HUES64 (cell line): ENCODE measurements around the gene CDX1.

Source experiments
- H3K27ac ChIP-seq: 2 replicates; pipeline ENCODE4 v1.7.0; 2013; ENCODE audit warnings: low read depth, low read length, inconsistent platforms
- H3K27me3 ChIP-seq: 2 replicates; pipeline ENCODE4 v1.6.1; 2013; ENCODE audit warnings: mild to moderate bottlenecking, low read length; ENCODE audit not compliant: insufficient read depth
- H3K36me3 ChIP-seq: 2 replicates; pipeline ENCODE4 v1.6.1; 2013; ENCODE audit warnings: mild to moderate bottlenecking, low read length; ENCODE audit not compliant: insufficient read depth
- H3K4me1 ChIP-seq: 2 replicates; pipeline ENCODE4 v1.6.1; 2013; ENCODE audit warnings: mild to moderate bottlenecking, low read length, moderate library complexity; ENCODE audit not compliant: insufficient read depth
- H3K4me3 ChIP-seq: 2 replicates; pipeline ENCODE4 v1.5.1; 2013; ENCODE audit warnings: mild to moderate bottlenecking, low read length, moderate library complexity
- H3K9ac ChIP-seq: 2 replicates; pipeline ENCODE4 v1.6.1; 2013; ENCODE audit warnings: mild to moderate bottlenecking, low read depth, low read length
- H3K9me3 ChIP-seq: 2 replicates; pipeline ENCODE4 v1.6.1; 2013; ENCODE audit warnings: low read depth, low read length; ENCODE audit not compliant: insufficient read depth
- WGBS: fragments of 150-250, 120-280 bp; methylation state at CpG from one replicate; pipeline ENCODE4 v1.1.7; 2013; ENCODE audit warnings: missing lambda C conversion rate; 5-methylcytosine and 5-hydroxymethylcytosine counted together

Gene CDX1

DNA sequence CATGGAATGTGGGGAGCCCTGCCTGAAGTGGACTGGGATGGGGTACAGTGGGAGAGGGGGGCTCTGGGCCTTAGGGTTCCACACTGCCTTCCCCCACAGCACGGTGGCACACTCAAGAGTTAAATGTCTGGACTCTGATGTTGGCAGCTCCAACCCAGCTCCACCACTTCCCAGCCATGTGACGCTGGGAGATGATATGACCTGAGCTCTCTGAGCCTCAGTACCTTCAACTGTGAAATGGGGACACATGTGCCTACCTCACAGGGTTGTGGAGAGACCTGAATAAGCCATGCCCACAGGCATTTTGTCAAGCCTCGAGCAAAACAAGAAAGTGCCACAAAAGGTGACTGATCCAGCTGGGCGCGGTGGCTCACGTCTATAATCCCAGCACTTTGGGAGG, 7.5 kb upstream of the CDX1 start:
- Histone ChIP-seq H3K9ac (no peak overlapping the region), H3K27ac (no peak overlapping the region), H3K36me3 (no peaks in the 10 kb centered on the region), H3K4me1 (peaks cover 19% of the 10 kb centered on the region), H3K4me3 (no peak overlapping the region), H3K27me3 (peaks cover 11% of the 10 kb centered on the region), H3K9me3 (no peaks in the 10 kb centered on the region)
- 88% methylated on average over 6 of the region's 6 CpGs for WGBS

DNA sequence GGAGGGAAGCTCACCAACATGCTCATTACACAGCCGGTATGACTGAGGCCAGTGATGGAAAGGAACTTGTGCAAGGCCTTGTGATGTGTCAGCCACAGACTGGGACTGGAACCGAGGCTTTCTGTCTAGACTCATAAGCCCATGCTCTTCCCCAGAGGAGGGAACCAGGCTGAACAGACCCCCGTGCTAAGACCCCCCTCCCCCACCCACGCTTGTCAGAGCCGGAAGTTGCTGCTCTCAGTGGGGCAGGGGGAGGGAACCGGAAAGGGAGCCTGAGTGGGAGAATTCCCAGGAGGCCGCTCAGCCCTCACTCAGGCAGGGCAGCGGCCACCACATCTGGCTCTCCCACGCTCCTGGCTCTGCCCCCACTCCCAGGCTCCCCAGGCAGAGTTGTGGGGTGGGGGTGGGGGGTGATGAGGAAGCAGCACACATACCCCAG, 6.8 kb upstream of the CDX1 start:
- H3K27me3 ChIP-seq: peaks cover 18% of the 10 kb centered on the region
- H3K9ac ChIP-seq: no peak overlapping the region
- H3K9me3 ChIP-seq: no peaks in the 10 kb centered on the region
- H3K36me3 ChIP-seq: no peaks in the 10 kb centered on the region
- no peak overlapping the region for H3K27ac ChIP-seq
- 51% methylated on average over 2 of the region's 9 CpGs for WGBS
- H3K4me3 ChIP-seq: no peak overlapping the region
- H3K4me1 ChIP-seq: peaks cover 13% of the 10 kb centered on the region

DNA sequence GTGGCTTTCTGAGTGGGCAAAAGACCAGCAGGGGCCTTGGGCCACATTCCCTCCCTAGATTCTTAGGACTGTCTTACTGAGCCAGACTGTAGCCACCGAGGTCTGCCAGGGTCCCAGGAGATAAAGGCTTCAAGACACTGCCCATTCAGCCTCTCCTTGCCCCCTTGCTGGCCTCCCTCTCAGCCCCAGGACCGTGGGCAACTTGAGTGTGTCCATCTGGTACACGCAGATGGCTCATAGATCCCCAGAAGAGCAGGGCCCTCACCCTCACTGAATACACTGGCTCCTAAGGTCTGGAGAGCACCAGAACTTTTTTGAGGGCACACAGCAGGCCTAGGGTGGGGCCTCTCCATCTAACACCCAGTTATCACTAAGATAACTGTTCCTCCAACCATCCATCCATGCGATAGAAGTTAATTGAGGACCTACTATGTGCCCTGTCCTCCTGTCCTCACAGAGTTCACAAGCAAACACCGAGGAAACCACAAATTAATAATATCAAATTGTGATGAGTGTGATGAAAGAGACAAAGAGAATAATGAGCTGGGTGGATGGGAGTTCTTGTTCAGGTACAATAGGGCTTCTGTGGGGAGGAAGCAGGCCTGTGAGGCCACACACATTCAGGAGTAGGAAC, 6.0 kb upstream of the CDX1 start:
- Histone ChIP-seq H3K27me3 (peaks cover 26% of the 10 kb centered on the region), H3K9ac (no peak overlapping the region), H3K4me3 (no peak overlapping the region), H3K36me3 (no peaks in the 10 kb centered on the region), H3K9me3 (no peaks in the 10 kb centered on the region), H3K4me1 (peaks cover 5% of the 10 kb centered on the region; the same call in 1 of the 2 replicates), H3K27ac (no peak overlapping the region)
- whole genome bisulfite sequencing: 82% methylated on average over 4 of the region's 5 CpGs

DNA sequence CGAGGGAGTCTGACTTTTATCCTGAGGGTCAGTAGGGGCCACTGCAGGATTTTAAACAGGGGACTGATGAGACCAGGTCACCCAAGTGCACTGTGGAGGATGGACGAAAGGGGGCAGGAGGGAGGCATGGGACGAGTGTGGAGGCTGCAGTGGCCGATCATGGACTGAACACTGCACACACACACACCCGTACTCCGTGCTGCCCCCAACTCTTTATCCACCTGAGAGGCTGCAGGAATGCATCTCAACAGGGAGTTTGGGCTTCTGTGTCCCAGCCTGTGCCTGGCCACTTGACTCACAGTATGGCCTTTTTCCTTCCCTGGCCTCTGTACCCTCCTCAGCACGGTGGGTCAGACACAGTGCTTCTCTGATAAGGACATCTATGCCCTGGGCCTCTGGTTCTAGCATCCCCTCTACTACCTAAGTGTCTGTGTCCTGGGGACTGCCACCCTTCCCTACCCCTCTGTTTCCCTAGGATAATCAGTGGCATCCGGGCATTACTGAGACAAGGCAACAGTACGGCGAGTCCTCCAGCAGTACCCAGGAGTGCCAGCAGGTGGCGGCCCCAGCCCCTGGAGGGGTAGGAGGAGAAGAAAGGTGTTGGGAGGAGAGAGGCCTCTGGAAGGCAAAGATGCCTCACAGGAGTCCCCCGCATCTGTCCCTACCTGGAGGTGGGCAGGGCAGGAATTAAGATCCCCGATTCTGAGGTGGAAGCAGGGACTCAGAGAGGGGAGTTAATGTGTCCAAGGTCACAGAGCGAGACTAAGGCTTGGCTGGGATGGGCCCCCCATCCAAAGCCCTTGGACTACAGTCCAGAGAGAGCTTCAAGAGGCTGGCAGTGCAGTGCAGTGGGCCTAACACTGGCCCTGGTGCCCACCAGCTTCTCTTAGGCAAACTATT, 5.1 kb upstream of the CDX1 start:
- peaks cover 35% of the 10 kb centered on the region for H3K27me3 ChIP-seq
- H3K9me3 ChIP-seq: no peaks in the 10 kb centered on the region
- no peak overlapping the region for H3K9ac ChIP-seq
- H3K36me3 ChIP-seq: no peaks in the 10 kb centered on the region
- H3K4me1 ChIP-seq: 0 out of 2 replicates have a peak, but pooled peaks cover 4% of the 10 kb centered on the region
- no peak overlapping the region for H3K4me3 ChIP-seq
- whole genome bisulfite sequencing: 26% methylated on average over 14 of the region's 14 CpGs
- H3K27ac ChIP-seq: no peak overlapping the region

DNA sequence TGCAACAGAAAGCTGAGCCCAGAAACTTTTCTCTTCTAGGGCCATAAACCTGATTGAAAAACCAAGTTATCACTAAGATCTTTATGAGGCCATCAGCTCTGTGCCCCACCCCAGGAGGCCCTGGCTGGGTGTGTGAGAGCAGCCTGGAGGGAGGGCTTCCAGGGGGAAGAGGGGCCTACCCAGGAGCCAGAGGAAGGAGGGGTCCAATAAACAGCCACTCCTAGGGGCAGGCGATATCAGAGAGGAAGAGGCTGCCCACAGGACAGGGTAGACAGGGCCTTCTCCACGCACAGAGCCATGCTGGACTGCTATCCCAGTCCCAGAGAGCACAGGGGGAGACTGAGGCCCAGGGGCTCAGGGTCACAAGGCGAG, 4.5 kb upstream of the CDX1 start:
- peaks cover 42% of the 10 kb centered on the region for H3K27me3 ChIP-seq
- H3K9me3 ChIP-seq: no peaks in the 10 kb centered on the region
- H3K9ac ChIP-seq: no peak overlapping the region
- H3K4me1 ChIP-seq: 0 out of 2 replicates have a peak, but pooled peaks cover 4% of the 10 kb centered on the region
- WGBS: 88% methylated on average over 3 of the region's 3 CpGs
- no peaks in the 10 kb centered on the region for H3K36me3 ChIP-seq
- H3K27ac ChIP-seq: no peak overlapping the region
- no peak overlapping the region for H3K4me3 ChIP-seq

DNA sequence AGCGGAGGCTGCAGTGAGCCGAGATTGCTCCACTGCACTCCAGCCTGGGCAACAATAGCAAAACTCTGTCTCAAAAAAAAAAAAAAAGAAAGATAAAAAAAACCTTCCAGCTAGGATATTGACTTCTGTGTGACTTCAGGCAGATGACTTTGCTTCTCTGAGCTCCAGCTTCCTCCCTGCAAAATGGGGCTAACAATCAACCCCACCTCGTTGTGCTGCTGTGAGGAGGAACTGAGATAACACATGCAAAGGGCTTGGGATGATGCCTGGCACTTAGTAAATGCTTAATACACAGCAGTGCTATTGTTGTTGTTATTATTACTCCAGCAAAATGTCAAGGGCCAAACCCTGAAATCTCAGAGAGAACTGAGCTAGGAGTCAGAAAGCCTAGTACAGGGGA, 3.5 kb upstream of the CDX1 start:
- WGBS: 78% methylated on average over 3 of the region's 3 CpGs
- peaks cover 51% of the 10 kb centered on the region for H3K27me3 ChIP-seq

DNA sequence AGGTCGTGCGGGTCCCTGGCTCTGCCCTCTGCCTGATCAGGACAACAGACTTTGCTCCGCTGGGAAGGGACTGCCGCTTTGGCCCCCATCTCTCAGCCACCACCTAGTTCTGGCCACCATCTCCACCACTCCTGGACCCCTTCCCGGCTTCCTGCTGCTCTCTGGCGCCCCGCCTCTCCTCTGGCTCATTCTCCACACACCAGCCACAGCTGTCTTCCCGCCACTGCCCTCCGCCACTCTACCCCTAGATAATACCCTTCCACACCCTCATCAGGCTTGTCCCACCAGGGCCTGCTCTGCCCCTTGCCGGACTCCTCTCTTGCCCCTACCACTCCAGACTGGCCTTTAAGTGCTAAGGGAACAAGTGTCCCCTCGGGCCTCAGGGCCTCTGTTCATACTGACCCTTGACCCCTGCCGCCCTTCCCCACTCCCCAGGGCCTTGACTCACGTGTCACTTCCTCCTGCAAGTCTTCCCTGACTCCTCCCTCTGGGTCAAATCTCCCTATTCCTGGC, 3.0 kb upstream of the CDX1 start:
- Histone ChIP-seq H3K9ac (no peak overlapping the region), H3K4me3 (no peak overlapping the region), H3K36me3 (no peaks in the 10 kb centered on the region), H3K27ac (no peak overlapping the region), H3K27me3 (peaks cover 56% of the 10 kb centered on the region), H3K4me1 (0 out of 2 replicates have a peak, but pooled peaks cover 7% of the 10 kb centered on the region), H3K9me3 (no peaks in the 10 kb centered on the region)
- WGBS: 58% methylated on average over 13 of the region's 13 CpGs

More for the DNA sequence above, 3.5 kb upstream of the CDX1 start:
- no peak overlapping the region for H3K4me3 ChIP-seq
- H3K9ac ChIP-seq: no peak overlapping the region
- H3K9me3 ChIP-seq: no peaks in the 10 kb centered on the region
- no peaks in the 10 kb centered on the region for H3K36me3 ChIP-seq
- no peak overlapping the region for H3K27ac ChIP-seq
- 0 out of 2 replicates have a peak, but pooled peaks cover 7% of the 10 kb centered on the region for H3K4me1 ChIP-seq

DNA sequence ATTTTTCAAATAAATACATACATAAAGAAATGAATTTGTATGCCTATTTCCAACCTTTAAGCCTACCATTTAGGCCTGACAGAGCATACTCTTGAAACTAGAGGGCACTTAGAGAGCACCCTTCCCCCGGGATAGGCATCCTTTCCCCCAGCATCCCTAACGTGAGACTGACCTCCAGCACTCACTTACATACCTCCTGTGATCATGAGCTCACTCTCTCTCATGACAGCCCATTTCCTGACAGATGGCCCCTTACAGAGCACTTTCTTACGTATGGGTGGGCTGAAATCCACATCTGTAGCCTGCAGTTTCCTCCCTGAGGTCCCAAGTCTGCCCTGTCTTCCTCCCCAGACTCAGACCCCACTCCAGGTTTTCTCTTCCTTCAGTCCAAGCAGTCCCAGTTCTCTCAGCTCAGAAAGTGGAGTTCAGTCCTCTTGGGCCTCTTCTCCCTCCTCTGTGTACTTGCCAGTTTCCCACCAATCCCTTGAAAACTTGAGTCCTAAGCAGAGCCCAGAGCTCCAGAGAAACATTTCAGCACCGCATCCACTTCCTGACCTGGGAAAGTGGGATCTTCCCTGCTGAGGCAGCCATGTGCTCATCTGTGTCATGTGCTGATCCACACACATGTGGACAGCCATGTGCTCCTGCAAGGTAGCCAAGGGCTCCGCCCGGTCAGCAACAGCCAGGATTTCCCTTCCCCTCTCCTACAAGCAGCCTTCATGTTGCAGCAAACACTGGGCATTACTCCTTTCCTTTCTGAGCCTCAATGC, 2.2 kb upstream of the CDX1 start:
- no peaks in the 10 kb centered on the region for H3K36me3 ChIP-seq
- H3K27me3 ChIP-seq: peaks cover 64% of the 10 kb centered on the region
- 73% methylated on average over 6 of the region's 6 CpGs for WGBS
- no peaks in the 10 kb centered on the region for H3K9me3 ChIP-seq
- H3K4me3 ChIP-seq: no peak overlapping the region
- no peak overlapping the region for H3K9ac ChIP-seq
- H3K27ac ChIP-seq: no peak overlapping the region
- H3K4me1 ChIP-seq: 0 out of 2 replicates have a peak, but pooled peaks cover 7% of the 10 kb centered on the region

DNA sequence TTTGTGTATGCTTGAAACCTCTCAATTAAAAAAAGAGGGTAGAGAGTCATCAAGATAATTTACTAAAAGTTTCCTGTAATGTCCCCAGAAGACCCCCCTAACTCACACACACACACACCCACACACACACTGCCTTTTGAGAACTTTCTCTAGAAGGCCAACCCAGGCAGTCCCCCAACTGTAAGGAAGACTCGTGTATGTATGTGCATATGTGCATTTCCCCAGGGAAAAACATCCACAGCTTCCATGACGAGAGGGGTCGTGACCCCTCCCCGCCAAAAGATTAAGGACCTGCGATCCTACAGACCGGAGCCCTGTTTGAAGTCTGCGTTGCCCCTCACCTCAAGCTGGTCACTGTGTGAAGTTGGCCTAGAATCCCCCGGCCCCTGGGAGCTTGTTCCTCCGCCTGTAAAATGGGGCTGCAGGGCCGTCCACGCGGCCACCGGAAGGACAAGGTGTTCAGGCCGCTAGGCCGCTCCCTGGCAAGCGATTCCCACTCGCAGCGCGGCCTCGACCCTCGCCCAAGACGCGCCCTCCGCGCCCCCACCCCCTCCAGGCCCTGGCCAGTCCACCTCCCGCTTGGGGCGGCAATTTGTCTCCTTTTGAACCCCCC, 435 bp upstream of the CDX1 start:
- Histone ChIP-seq H3K27ac (no peak overlapping the region), H3K27me3 (peaks cover 82% of the 10 kb centered on the region), H3K4me1 (0 out of 2 replicates have a peak, but pooled peaks cover 3% of the 10 kb centered on the region), H3K36me3 (no peaks in the 10 kb centered on the region), H3K4me3 (no peak overlapping the region; the same call in 1 of the 2 replicates), H3K9me3 (no peaks in the 10 kb centered on the region), H3K9ac (no peak overlapping the region)
- WGBS: 5% methylated on average over 27 of the region's 27 CpGs

DNA sequence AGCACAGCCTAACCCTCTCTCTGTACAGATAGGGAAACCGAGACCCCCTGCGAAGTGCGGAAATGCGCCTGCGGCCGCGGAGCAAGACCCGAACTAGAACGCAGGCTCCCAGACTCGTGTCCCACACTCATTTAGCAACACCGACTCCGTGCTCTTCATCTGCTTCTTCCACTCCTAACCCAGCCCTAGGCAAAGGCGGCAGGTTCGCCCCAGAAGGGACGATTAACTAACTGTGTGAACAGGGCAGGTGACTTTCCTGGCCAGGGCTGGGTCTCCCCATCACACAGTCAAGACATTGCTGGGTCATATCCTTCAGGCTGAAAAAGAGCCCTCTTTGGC, 903 bp downstream of the CDX1 start:
- H3K27me3 ChIP-seq: peaks cover 93% of the 10 kb centered on the region
- WGBS: 3% methylated on average over 15 of the region's 15 CpGs
- no peak overlapping the region for H3K4me3 ChIP-seq
- no peaks in the 10 kb centered on the region for H3K36me3 ChIP-seq
- H3K27ac ChIP-seq: no peak overlapping the region
- no peaks in the 10 kb centered on the region for H3K9me3 ChIP-seq
- no peak overlapping the region for H3K9ac ChIP-seq
- 0 out of 2 replicates have a peak, but pooled peaks cover 3% of the 10 kb centered on the region for H3K4me1 ChIP-seq
